GM21360 (cell line): ENCODE data around the gene GOSR1.
"Not testable (repeated sequence)": the region's sequence is repeated elsewhere in the genome, so short reads cannot be mapped to it uniquely, and the experiment has no call there.

ENCODE experiments used
- ATAC-seq: cut with Tn5 transposase; IDR thresholded peaks from one replicate; pipeline ENCODE4 v1.9.1; 2021; ENCODE audit warnings: mild to moderate bottlenecking, moderate library complexity; ENCODE audit not compliant: unreplicated experiment

The GOSR1 gene

GRCh38 chr17:30477083-30477773 lies at the start of gene GOSR1:
TSS of gene GOSR1 (plus strand) at chr17:30477408. CDS start at chr17:30477434, 26 bp downstream.
- ATAC-seq = peak; percentile 87

GRCh38 chr17:30427611-30428010 lies 49.6 kb upstream of the GOSR1 start:
- ATAC-seq = no peak

GRCh38 chr17:30429155-30429554 lies 48.1 kb upstream of the GOSR1 start:
- ATAC-seq = no peak

- no peak for ATAC-seq
These were observed 43.7 kb upstream of the GOSR1 start for GRCh38 chr17:30433514-30433913.

- ATAC-seq = no peak
These were observed 40.5 kb upstream of the GOSR1 start for GRCh38 chr17:30436729-30437128.

GRCh38 chr17:30443721-30444120 lies 33.5 kb upstream of the GOSR1 start:
- no peak for ATAC-seq

- ATAC-seq = not testable (repeated sequence)
These were observed 30.6 kb upstream of the GOSR1 start for GRCh38 chr17:30446640-30447039.

- no peak for ATAC-seq
These were observed 27.7 kb upstream of the GOSR1 start for GRCh38 chr17:30449480-30449879.

- no peak for ATAC-seq
These were observed 26.8 kb upstream of the GOSR1 start for GRCh38 chr17:30450125-30451027.

GRCh38 chr17:30454635-30455034 lies 22.6 kb upstream of the GOSR1 start:
- no peak for ATAC-seq

GRCh38 chr17:30458371-30458770 lies 18.8 kb upstream of the GOSR1 start:
- no peak for ATAC-seq

- ATAC-seq = not testable (repeated sequence)
These were observed 18.3 kb upstream of the GOSR1 start for GRCh38 chr17:30458797-30459413.

- ATAC-seq = no peak
These were observed 8.7 kb upstream of the GOSR1 start for GRCh38 chr17:30468465-30468864.

GRCh38 chr17:30472238-30472890 lies 4.8 kb upstream of the GOSR1 start:
- no peak for ATAC-seq

GRCh38 chr17:30475206-30475605 lies 2.0 kb upstream of the GOSR1 start:
- ATAC-seq = no peak

- ATAC-seq = no peak
These were observed 504 bp upstream of the GOSR1 start for GRCh38 chr17:30476726-30477082.

GRCh38 chr17:30477774-30478115 lies 537 bp downstream of the GOSR1 start:
- ATAC-seq = no peak

- ATAC-seq = no peak
These were observed 5.3 kb downstream of the GOSR1 start for GRCh38 chr17:30482555-30482954.

- no peak for ATAC-seq
These were observed 6.0 kb downstream of the GOSR1 start for GRCh38 chr17:30483159-30483558.

GRCh38 chr17:30493780-30494179 lies 16.6 kb downstream of the GOSR1 start:
- no peak for ATAC-seq

- no peak for ATAC-seq
These were observed 18.4 kb downstream of the GOSR1 start for GRCh38 chr17:30495586-30495985.
